ENCODE data around the gene ZNF594.

ZNF594 gene

DNA sequence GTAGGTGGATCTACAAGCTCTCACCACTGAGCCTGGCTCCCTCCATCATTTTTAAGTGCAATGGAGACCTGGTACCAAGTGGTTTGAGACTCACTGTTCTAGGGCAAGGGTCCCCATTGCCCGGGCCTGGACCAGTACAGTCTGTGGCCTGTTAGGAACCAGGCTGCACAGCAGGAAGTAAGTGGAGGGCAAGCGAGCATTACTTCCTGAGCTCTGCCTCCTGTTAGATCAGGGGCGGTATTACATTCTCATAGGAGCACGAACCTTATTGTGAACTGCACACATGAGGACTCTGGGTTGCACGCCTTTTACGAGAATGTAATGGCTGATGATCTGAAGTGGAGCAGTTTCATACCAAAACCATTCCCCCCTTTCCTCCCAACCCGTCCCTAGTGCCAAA is 6.8 kb upstream of the ZNF594 start:
- no peaks in the 10 kb centered on the region for H3K4me1 ChIP-seq (ENCODE audit: low read length)
- TF ChIP-seq EZH2phosphoT487 (IDR thresholded peaks at IDR 0.05; ENCODE audit: low read depth), result no peak
- TF ChIP-seq, protein P1, sequence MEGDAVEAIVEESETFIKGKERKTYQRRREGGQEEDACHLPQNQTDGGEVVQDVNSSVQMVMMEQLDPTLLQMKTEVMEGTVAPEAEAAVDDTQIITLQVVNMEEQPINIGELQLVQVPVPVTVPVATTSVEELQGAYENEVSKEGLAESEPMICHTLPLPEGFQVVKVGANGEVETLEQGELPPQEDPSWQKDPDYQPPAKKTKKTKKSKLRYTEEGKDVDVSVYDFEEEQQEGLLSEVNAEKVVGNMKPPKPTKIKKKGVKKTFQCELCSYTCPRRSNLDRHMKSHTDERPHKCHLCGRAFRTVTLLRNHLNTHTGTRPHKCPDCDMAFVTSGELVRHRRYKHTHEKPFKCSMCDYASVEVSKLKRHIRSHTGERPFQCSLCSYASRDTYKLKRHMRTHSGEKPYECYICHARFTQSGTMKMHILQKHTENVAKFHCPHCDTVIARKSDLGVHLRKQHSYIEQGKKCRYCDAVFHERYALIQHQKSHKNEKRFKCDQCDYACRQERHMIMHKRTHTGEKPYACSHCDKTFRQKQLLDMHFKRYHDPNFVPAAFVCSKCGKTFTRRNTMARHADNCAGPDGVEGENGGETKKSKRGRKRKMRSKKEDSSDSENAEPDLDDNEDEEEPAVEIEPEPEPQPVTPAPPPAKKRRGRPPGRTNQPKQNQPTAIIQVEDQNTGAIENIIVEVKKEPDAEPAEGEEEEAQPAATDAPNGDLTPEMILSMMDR (IDR thresholded peaks at IDR 0.05; ENCODE audit: low read depth, low read length), result no peak
- H3K9ac ChIP-seq (ENCODE audit: low read length), result no peak overlapping the region
- H3K4me2 ChIP-seq (ENCODE audit: low read length), result no peak overlapping the region
- no peaks in the 10 kb centered on the region for H3K9me3 ChIP-seq (ENCODE audit: insufficient read depth, low read length)
- H3K79me2 ChIP-seq (ENCODE audit: low read length), result no peaks in the 10 kb centered on the region
- no peaks in the 10 kb centered on the region for H3K36me3 ChIP-seq (replicated peaks; ENCODE audit: low read depth, low read length)
- no peaks in the 10 kb centered on the region for H4K20me1 ChIP-seq (ENCODE audit: insufficient read depth, low read length)
- H3K27me3 ChIP-seq (ENCODE audit: low read depth, low read length), result no peaks in the 10 kb centered on the region
- H3K27ac ChIP-seq (ENCODE audit: low read length), result no peak overlapping the region
- no peak overlapping the region for H2AFZ ChIP-seq (ENCODE audit: low read depth, low read length)
- H3K4me3 ChIP-seq (ENCODE audit: low read length), result no peak overlapping the region

DNA sequence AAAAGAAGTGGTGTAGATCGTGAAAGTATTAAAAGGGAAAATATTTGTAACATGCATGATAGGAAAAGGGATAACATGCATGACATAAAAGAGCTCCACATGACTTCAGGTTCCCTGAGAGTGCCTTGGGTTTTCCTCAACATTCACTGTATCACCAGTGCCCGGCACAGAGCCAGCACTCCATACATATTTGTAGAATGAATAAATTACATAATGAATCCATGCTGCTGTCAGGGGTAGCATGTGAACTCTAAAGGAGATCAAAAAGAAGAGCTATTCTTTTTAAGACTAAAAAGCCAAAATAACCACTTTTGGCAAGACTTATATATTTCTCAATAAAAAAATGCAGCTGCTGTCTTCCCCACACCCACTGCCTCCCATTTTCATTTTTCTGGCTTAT is 2.7 kb upstream of the ZNF594 start:
- TF ChIP-seq EZH2phosphoT487 (IDR thresholded peaks at IDR 0.05; ENCODE audit: low read depth), result no peak
- TF ChIP-seq, protein P1 (IDR thresholded peaks at IDR 0.05; ENCODE audit: low read depth, low read length), result no peak
- H3K4me3 ChIP-seq (ENCODE audit: low read length), result no peak overlapping the region
- no peak overlapping the region for H3K9ac ChIP-seq (ENCODE audit: low read length)
- H3K27me3 ChIP-seq (ENCODE audit: low read depth, low read length), result no peaks in the 10 kb centered on the region
- peaks cover 15% of the 10 kb centered on the region for H3K36me3 ChIP-seq (replicated peaks; ENCODE audit: low read depth, low read length)
- H3K9me3 ChIP-seq (ENCODE audit: insufficient read depth, low read length), result peaks cover 9% of the 10 kb centered on the region
- peaks cover 6% of the 10 kb centered on the region; the same call in 1 of the 2 replicates for H3K4me1 ChIP-seq (ENCODE audit: low read length)
- no peak overlapping the region for H3K27ac ChIP-seq (ENCODE audit: low read length)
- H4K20me1 ChIP-seq (ENCODE audit: insufficient read depth, low read length), result no peaks in the 10 kb centered on the region
- H3K79me2 ChIP-seq (ENCODE audit: low read length), result peaks cover 21% of the 10 kb centered on the region
- no peak overlapping the region for H3K4me2 ChIP-seq (ENCODE audit: low read length)
- H2AFZ ChIP-seq (ENCODE audit: low read depth, low read length), result no peak overlapping the region

DNA sequence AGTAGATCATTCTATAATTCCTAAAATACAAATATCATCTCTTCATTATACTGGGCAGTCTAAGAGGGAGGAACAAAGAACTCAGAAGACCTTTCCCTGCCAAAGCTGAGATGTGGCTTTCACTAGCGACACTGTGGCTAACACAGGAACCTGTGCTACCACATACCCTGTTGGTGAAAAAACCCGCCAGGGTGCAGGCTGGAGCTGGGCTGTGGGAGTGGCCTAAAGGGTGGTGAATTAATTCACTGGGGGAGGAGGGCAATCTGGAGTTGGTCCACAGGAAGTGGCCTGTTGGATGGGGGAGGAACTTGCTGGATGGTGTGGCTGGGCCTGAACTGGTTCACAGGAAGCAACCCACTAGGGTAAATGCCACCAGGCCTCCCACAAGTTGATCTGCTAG is 7.4 kb downstream of the ZNF594 start:
- H3K27ac ChIP-seq (ENCODE audit: low read length), result no peak overlapping the region
- no peak for TF ChIP-seq EZH2phosphoT487 (IDR thresholded peaks at IDR 0.05; ENCODE audit: low read depth)
- TF ChIP-seq, protein P1 (IDR thresholded peaks at IDR 0.05; ENCODE audit: low read depth, low read length), result no peak

DNA sequence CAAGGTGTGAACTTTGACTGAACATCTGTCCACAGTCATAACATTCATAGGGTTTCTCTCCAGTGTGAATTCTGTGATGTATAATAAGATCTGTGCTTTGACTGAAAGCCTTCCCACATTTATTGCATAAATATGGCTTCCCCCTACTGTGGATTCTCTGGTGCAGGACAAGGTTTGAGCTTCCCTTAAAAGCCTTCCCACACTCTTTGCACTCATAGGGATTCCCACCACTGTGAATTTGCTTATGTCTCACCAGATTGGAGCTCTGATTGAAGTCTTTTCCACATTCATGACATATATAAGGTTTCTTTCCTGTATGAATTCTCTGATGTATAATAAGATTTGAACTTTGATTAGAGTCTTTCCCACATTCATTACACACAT is 8.3 kb downstream of the ZNF594 start:
- H3K79me2 ChIP-seq (ENCODE audit: low read length), result no peaks in the 10 kb centered on the region
- no peak overlapping the region for H3K27ac ChIP-seq (ENCODE audit: low read length)
- H4K20me1 ChIP-seq (ENCODE audit: insufficient read depth, low read length), result no peaks in the 10 kb centered on the region
- no peak overlapping the region for H3K4me2 ChIP-seq (ENCODE audit: low read length)
- TF ChIP-seq, protein P1 (IDR thresholded peaks at IDR 0.05; ENCODE audit: low read depth, low read length), result no peak
- TF ChIP-seq EZH2phosphoT487 (IDR thresholded peaks at IDR 0.05; ENCODE audit: low read depth), result no peak
- peaks cover 21% of the 10 kb centered on the region; the same call in 1 of the 2 replicates for H3K9me3 ChIP-seq (ENCODE audit: insufficient read depth, low read length)
- no peaks in the 10 kb centered on the region for H3K27me3 ChIP-seq (ENCODE audit: low read depth, low read length)
- no peaks in the 10 kb centered on the region for H3K4me1 ChIP-seq (ENCODE audit: low read length)
- H3K4me3 ChIP-seq (ENCODE audit: low read length), result no peak overlapping the region
- H2AFZ ChIP-seq (ENCODE audit: low read depth, low read length), result no peak overlapping the region
- H3K9ac ChIP-seq (ENCODE audit: low read length), result no peak overlapping the region
- peaks cover 33% of the 10 kb centered on the region for H3K36me3 ChIP-seq (replicated peaks; ENCODE audit: low read depth, low read length)

More for the DNA sequence above, 7.4 kb downstream of the ZNF594 start:
- H3K79me2 ChIP-seq (ENCODE audit: low read length), result no peaks in the 10 kb centered on the region
- no peaks in the 10 kb centered on the region for H4K20me1 ChIP-seq (ENCODE audit: insufficient read depth, low read length)
- H3K27me3 ChIP-seq (ENCODE audit: low read depth, low read length), result no peaks in the 10 kb centered on the region
- no peaks in the 10 kb centered on the region for H3K4me1 ChIP-seq (ENCODE audit: low read length)
- H3K9ac ChIP-seq (ENCODE audit: low read length), result no peak overlapping the region
- peaks cover 35% of the 10 kb centered on the region for H3K36me3 ChIP-seq (replicated peaks; ENCODE audit: low read depth, low read length)
- no peak overlapping the region for H3K4me3 ChIP-seq (ENCODE audit: low read length)
- no peak overlapping the region for H2AFZ ChIP-seq (ENCODE audit: low read depth, low read length)
- H3K4me2 ChIP-seq (ENCODE audit: low read length), result no peak overlapping the region
- peaks cover 21% of the 10 kb centered on the region; the same call in 1 of the 2 replicates for H3K9me3 ChIP-seq (ENCODE audit: insufficient read depth, low read length)

All from OCI-LY3 (cell line).